GM18909 (cell line): ENCODE data around the gene PTMS.
"Not testable (repeated sequence)": the region's sequence is repeated elsewhere in the genome, so short reads cannot be mapped to it uniquely, and the experiment has no call there.

Experiments used
- ATAC-seq: cut with Tn5 transposase; IDR thresholded peaks from one replicate; pipeline ENCODE4 v1.9.1; 2021; ENCODE audit warnings: mild to moderate bottlenecking; ENCODE audit not compliant: unreplicated experiment, poor library complexity

PTMS gene, protein sequence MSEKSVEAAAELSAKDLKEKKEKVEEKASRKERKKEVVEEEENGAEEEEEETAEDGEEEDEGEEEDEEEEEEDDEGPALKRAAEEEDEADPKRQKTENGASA

DNA sequence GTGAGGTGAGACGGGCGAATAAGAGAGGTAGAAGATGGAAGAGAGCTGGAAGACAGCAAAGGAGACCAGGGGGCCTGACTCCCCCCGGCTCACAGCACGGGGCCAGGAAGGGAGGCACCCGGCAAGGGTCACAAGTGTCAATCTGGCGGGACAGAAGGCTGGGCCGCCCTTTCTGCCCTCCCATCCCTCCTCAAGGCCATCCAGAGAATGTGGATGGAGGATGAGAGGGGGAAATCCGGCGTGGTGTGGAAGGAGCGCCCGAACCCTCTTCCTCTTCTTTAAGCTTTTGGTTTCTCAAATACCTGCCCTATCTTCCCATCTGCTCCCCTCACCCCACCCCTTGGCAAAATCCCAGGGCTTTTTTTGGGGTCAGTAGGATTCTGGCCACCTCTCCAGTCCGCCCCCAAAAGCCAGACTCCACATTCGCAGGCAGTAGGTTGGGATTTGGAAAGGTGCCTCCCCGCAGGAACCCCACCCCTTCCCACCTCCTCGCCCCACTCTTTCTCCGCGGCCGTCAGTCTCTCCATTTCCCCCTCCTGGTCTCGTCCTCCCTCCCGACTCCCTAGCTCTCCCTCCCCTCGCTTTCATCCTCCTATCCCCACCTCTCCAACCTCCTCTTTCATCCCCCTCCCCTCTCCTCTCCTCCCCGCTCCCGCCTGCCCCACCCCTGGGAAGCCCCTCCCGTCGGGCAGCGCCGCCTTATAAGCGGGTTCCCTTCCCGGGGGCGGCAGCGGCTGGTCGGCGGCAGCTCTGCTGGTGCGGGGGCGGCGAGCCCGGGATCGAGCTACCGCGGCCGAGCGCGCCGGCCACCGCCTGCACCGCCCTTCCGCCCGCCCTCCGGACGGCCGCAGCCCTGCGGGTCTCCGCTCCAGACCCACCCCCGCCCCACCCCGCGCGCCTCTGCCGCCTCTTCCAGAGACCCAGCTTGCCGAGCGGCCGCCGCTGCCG, at the start of gene PTMS:
PTMS (plus strand) TSS at position 730 of the 948 bp plus-strand sequence. CDS start 343 bp downstream, outside the sequence.
- peak; percentile 18 for ATAC-seq

DNA sequence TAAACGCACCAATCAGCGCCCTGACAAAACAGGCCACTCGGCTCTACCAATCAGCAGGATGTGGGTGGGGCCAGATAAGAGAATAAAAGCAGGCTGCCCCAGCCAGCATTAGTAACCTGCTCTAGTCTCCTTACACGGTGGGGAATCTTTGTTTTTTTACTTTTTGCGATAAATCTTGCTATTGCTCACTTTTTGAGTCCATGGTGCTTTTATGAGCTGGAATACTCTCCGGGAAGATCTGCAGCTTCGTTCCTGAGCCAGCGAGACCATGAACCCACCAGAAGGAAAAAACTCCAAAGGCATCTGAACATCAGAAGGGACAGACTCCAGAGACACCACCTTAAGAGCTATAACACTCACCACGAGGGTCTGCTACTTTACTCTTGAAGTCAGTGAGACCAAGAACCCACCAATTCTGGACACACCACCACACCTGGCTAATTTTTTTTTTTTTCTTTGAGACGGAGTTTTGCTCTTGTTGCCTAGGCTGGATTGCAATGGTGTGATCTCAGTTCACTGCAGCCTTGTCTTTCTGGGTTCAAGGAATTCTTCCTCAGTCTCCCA, 49.2 kb upstream of the PTMS start:
- no peak for ATAC-seq

- no peak for ATAC-seq
These were observed 43.3 kb upstream of the PTMS start for GRCh38 chr12:6722863-6723262.

- peak; percentile 94 for ATAC-seq
These were observed 42.4 kb upstream of the PTMS start, which contains the start of gene COPS7A for GRCh38 chr12:6723607-6724408. TSS of gene COPS7A (plus strand) at chr12:6724046. CDS start at chr12:6724657, 611 bp downstream.

DNA sequence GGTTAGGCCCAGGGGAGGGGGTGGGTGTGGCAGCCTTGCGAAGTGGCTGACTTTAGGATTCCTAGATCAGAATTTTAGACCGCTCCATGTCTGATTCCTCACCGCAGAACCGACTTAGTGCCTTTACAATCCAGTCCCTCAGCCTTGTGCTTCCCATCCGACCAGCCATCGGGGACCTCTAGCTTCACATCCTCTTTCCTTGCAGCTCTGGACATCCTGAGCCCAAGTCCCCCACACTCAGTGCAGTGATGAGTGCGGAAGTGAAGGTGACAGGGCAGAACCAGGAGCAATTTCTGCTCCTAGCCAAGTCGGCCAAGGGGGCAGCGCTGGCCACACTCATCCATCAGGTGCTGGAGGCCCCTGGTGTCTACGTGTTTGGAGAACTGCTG, 41.8 kb upstream of the PTMS start:
- peak; percentile 24 for ATAC-seq

GRCh38 chr12:6725350-6725749, 40.8 kb upstream of the PTMS start:
- ATAC-seq: no peak

GRCh38 chr12:6729186-6729585, 37.0 kb upstream of the PTMS start:
- no peak for ATAC-seq

DNA sequence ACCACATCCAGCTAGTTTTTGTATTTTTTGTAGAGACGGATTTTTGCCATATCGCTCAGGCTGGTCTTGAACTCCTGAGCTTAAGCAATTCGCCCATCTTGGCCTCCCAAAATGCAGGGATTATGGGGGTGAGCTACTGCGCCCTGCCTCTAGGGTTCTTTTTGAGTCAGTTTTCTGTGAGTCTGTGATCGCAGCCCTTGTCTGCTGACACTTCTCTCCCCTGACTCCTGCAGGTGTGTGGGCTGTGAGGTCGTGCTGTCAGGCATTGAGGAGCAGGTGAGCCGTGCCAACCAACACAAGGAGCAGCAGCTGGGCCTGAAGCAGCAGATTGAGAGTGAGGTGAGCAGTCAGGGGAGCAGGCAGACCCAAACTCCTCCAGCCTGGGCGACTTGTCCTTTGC, 36.0 kb upstream of the PTMS start:
- no peak for ATAC-seq

DNA sequence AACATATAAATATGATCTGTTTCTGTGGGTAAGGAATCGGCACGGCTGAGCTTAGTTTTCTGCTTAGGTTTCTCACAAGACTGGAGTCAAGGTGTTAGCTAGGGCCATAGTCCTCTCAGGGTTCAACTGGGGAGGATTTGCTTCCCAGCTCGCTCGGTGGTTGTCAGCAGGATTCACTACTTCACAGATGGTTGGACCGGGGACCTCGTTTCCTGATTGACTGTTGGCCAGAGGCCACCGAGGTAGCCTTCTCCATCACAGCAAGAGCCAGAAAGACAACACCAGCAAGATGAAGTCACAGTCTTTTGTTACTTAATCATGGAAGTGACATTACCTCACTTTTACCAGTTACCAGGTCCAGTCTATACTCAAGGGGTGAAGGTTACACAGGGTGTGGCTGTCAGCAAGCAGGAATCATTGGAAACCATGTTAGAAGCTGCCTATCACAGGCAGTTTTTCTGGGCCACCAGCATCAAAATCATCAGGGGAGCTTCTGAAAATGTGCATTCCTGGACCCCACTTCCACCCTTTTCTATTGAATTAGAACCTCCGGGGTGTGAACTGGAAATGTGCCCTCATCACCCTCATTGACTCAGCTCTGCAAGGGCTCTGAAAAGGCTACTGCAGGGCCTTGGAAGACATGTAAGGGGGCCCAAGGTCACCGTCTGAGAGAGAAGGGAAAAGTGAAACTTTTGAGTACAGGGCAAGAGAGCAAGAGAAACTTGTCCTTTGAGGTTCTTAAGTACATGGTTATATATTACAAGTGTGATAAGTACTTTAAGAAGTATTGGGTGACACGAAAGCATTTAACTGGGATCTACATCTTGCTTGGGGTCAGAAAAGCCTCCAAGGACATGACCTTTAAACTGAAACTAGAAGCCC, 31.4 kb upstream of the PTMS start:
- ATAC-seq: no peak

GRCh38 chr12:6735448-6736191, 30.5 kb upstream of the PTMS start:
- no peak for ATAC-seq

GRCh38 chr12:6736754-6737153, 29.4 kb upstream of the PTMS start:
- no peak for ATAC-seq

DNA sequence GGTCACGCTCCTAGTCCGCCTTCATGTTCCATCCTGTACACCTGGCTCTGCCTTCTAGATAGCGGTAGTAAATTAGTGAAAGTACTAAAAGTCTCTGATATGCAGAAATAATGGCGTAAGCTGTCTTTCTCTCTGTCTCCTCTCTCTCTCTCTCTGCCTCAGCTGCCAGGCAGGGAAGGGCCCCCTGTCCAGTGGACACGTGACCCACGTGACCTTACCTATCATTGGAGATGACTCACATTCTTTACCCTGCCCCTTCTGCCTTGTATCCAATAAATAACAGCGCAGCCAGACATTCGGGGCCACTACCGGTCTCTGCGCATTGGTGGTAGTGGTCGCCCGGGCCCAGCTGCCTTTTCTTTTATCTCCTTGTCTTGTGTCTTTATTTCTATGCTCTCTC, 24.1 kb upstream of the PTMS start:
- ATAC-seq: not testable (repeated sequence)

DNA sequence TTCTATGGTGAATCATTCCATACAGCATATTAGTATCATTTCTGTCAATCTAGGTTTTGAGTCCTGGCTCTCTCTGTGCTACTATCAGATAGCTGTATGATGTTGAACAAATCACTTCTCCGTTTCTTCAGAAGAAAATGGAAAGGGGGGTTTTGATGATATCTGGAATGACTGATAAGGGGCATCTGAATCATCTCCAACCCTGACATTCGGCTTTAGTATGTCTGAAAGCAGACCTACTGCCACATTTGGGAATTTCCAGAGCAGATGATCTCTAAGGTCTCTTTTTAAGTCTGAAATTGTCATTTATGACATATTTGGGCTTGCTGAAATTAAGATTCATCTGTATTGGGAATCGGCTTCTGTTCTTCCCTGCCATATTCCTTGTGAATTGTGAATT, 23.3 kb upstream of the PTMS start:
- ATAC-seq: no peak

DNA sequence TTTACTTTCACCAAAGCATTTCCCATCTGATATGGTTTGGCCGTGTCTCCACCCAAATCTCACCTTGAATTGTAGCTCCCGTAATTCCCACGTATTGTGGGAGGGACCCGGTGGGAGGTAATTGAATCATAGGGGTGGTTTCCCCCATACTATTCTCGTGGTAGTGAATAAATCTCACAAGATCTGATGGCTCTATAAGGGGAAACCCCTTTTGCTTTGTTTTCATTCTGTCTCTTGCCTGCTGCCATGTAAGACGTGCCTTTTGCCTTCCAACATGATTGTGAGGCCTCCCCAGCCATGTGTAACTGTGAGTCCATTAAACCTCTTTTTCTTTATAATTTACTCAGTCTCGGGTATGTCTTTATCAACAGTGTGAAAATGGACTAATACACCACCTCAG, 22.9 kb upstream of the PTMS start:
- ATAC-seq: not testable (repeated sequence)

DNA sequence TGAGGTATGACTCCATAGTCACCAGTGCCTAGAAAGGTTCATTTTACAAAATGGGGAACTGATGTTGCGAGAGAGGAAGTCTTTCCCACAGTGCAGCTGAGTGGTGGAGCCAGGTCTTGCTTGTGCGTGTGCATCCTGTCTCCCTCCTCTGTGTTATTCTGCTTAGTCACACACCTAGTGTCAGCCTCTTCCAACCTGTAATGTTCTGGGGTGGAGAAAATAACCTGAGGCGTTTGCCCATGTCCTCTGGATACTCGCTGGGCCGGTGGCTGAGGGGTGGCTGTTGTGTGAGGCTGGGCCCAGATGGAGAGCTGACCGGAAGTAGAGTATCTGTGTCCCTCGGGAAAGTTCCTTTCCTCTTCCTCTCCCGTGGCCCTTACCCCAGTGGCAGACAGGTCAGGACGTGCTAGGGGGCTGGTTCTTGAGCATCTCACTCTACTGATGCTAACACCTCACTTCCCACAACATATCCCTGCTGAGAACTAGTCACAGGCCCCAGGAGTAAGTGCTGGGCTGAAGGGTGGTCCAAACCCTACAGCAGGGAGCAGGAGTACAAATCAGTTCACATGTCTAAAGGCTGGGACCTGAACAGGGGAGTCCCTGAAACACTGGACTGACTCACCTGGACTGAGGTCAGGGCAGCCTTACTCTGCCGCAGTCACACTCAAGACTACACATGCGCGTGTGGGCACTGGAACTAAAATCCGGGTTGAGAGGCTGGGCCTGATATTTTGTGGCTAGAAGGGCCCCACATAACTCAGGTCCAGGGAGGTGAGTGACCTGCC, 20.2 kb upstream of the PTMS start:
- no peak for ATAC-seq

DNA sequence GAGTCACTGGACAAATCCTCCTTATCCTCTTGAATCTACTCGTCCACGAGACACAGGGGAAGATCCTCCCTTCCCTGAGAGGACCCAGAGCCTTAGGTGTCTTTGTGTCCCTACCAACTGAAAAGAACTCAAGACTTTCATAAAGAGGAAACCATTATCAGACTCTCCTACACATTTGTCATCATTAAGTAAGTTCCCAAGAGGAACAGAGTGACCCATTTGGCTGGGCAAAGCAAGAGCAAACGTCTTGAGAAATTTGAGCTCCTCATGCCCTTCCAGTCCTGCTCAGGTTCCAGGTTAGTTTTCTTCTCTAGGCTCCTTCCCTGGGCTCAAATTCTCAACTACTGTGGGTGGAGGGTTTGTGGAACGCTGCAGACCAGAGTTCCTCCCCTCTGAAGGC, 18.9 kb upstream of the PTMS start:
- no peak for ATAC-seq

- ATAC-seq: no peak
These were observed 17.4 kb upstream of the PTMS start for GRCh38 chr12:6748761-6749160.

DNA sequence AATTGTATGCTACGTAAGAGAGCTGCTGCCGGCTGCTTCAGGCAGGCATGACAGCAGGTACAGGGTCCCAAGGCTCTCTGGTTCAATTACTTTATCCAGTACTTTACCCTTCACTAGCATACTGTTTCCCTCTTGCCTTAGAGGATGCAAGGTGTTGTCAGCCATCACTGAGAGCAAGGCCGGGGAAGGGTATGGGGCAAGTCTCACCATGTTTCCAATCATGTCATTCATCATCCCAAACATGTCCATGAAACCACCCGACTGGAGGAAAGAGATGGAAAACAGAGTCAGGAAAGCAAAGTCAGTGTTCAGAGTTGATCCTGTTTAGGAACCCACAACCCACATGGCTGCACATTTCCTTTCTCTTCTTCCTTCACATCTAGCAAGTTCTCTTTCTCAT, 15.7 kb upstream of the PTMS start:
- ATAC-seq: no peak
